GM21619 (cell line): ENCODE results near the gene TBC1D5.
"Not testable (repeated sequence)": the region's sequence is repeated elsewhere in the genome, so short reads cannot be mapped to it uniquely, and the experiment has no call there.

Experiments used
- ATAC-seq: cut with Tn5 transposase; IDR thresholded peaks from one replicate; pipeline ENCODE4 v1.9.1; 2021; ENCODE audit not compliant: unreplicated experiment

TBC1D5 gene

GRCh38 chr3:17153209-17153608, 589.2 kb downstream of the TBC1D5 start:
- ATAC-seq = no peak

- peak; percentile 96 for ATAC-seq
These were observed 590.6 kb downstream of the TBC1D5 start for GRCh38 chr3:17151598-17152373.

GRCh38 chr3:17149076-17149475, 593.4 kb downstream of the TBC1D5 start:
- ATAC-seq = no peak

GRCh38 chr3:17144665-17144993, 597.8 kb downstream of the TBC1D5 start:
- no peak for ATAC-seq

- ATAC-seq = no peak
These were observed 598.4 kb downstream of the TBC1D5 start for GRCh38 chr3:17143893-17144664.

- ATAC-seq = no peak
These were observed 599.9 kb downstream of the TBC1D5 start for GRCh38 chr3:17142516-17142915.

GRCh38 chr3:17141699-17142098, 600.7 kb downstream of the TBC1D5 start:
- ATAC-seq = no peak

- ATAC-seq = no peak
These were observed 601.5 kb downstream of the TBC1D5 start for GRCh38 chr3:17140670-17141505.

GRCh38 chr3:17138246-17139039, 604.0 kb downstream of the TBC1D5 start:
- ATAC-seq = no peak

GRCh38 chr3:17137321-17137826, 605.1 kb downstream of the TBC1D5 start:
- no peak for ATAC-seq

- ATAC-seq = no peak
These were observed 606.2 kb downstream of the TBC1D5 start for GRCh38 chr3:17136136-17136721.

- no peak for ATAC-seq
These were observed 606.7 kb downstream of the TBC1D5 start for GRCh38 chr3:17135696-17136095.

GRCh38 chr3:17133632-17134545, 608.5 kb downstream of the TBC1D5 start:
- ATAC-seq = no peak

- no peak for ATAC-seq
These were observed 609.9 kb downstream of the TBC1D5 start for GRCh38 chr3:17132286-17133115.

- no peak for ATAC-seq
These were observed 611.5 kb downstream of the TBC1D5 start for GRCh38 chr3:17130956-17131355.

- ATAC-seq = no peak
These were observed 612.9 kb downstream of the TBC1D5 start for GRCh38 chr3:17129556-17129955.

- not testable (repeated sequence) for ATAC-seq
These were observed 613.8 kb downstream of the TBC1D5 start for GRCh38 chr3:17128671-17129070.

GRCh38 chr3:17125738-17126442, 616.5 kb downstream of the TBC1D5 start:
- no peak for ATAC-seq
